ENCODE measurements around the gene MFAP5. TPM values are rescaled to one million over a fixed set of nuclear protein-coding genes. Genes with fewer than 3 reads are reported as not detected.

Gene MFAP5
- total and polyA plus RNA-seq, 2 of the 4 experiments (the other 2 are of a cell fraction), result 0.90 to 1.9 TPM

DNA sequence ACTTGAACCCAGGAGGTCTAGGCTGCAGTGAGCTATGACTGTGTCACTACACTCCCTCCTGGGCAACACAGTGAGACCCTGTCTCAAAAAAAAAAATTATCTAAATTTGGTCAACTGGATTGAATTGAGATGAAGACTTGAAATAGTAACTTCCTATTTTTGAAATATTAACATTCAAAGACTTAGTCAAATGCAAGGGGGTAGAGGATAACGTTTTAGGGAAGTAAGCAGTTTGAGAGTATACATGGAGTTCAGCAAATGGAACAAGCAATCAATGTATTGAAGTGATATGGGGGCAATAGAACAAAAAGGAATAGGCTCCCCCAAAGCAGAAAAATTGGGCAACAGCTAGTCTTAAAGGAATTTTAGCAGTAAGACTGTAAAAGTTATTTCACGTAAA lies 4.6 kb upstream of the MFAP5 start:
- Histone ChIP-seq H3K4me2 (ENCODE audit: low read depth, low read length) (no peak overlapping the region), H2BK5ac (ENCODE audit: low read depth, low read length, poor library complexity, severe bottlenecking) (no peak overlapping the region), H3K27ac (ENCODE audit: insufficient read depth, low read length) (no peak overlapping the region), H3K56ac (ENCODE audit: extremely low read depth, insufficient read depth, low read length) (no peak overlapping the region), H4K5ac (ENCODE audit: low read depth, low read length) (no peak overlapping the region), H3K9me3 (ENCODE audit: control insufficient read depth, insufficient read depth, low read length) (no peaks in the 10 kb centered on the region), H3K4ac (ENCODE audit: low read depth, low read length) (no peak overlapping the region), H2BK20ac (ENCODE audit: low read depth, low read length) (no peak overlapping the region), H3K36me3 (ENCODE audit: control insufficient read depth, insufficient read depth, low read length) (no peaks in the 10 kb centered on the region), H3K23ac (ENCODE audit: low read depth, low read length) (no peak overlapping the region), H3K9me1 (ENCODE audit: insufficient read depth, low read length) (no peaks in the 10 kb centered on the region), H2BK15ac (ENCODE audit: low read depth, low read length) (no peak overlapping the region), H2BK120ac (ENCODE audit: low read depth, low read length) (no peak overlapping the region), H3K4me3 (ENCODE audit: insufficient read depth, low read depth, low read length) (no peak overlapping the region), H3K14ac (replicated peaks; ENCODE audit: low read depth, low read length) (no peak overlapping the region), H4K8ac (ENCODE audit: low read depth in 2 of 2, low read length in 2 of 2) (no peak overlapping the region), H3K4me1 (ENCODE audit: control insufficient read depth, insufficient read depth, low read length) (no peaks in the 10 kb centered on the region), H2AK9ac (replicated peaks; ENCODE audit: low read depth, low read length, poor library complexity) (no peak overlapping the region), H2AK5ac (ENCODE audit: low read depth, low read length) (no peak overlapping the region), H3K27me3 (ENCODE audit: control insufficient read depth, insufficient read depth, low read length) (peaks cover 7% of the 10 kb centered on the region), H3K79me1 (ENCODE audit: low read depth in 1 of 2, low read length in 2 of 2) (no peaks in the 10 kb centered on the region), H4K20me1 (ENCODE audit: insufficient read depth, low read length) (no peaks in the 10 kb centered on the region), H4K91ac (ENCODE audit: insufficient read depth, low read depth, low read length) (no peak overlapping the region), H3K9ac (ENCODE audit: low read depth, low read length) (no peak overlapping the region), H3K18ac (ENCODE audit: low read depth, low read length) (no peak overlapping the region), H2AFZ (replicated peaks; ENCODE audit: low read length, poor library complexity) (no peak overlapping the region)
- no TSS peak for BruUV-seq (replicated peaks)
- in situ Hi-C loops (cut with MboI; ENCODE audit: low sequenced_read_pairs), result no loop called here
- WGBS, 2 experiments (ENCODE audit: extremely low coverage in 2 of 2, insufficient read length in 1 of 2), result no CpG with 5 or more reads among the region's 2 CpGs
- ChIA-PET CTCF (no interaction called here), POLR2A (ENCODE audit: unreplicated experiment) (no interaction called here)
- intact Hi-C loops (cut with micrococcal nuclease), result no loop called here
- DNase-seq (no peak), ATAC-seq (ENCODE audit: low read depth) (no peak)
- TF ChIP-seq MAFK (IDR thresholded peaks at IDR 0.05; ENCODE audit: low read depth, low read length) (no peak), FOS (IDR thresholded peaks at IDR 0.05; ENCODE audit: low read depth, low read length) (no peak), CEBPB (IDR thresholded peaks at IDR 0.05; ENCODE audit: low read depth, low read length) (no peak), MXI1 (IDR thresholded peaks at IDR 0.05; ENCODE audit: borderline replicate concordance, low read depth, low read length) (no peak), BHLHE40 (IDR thresholded peaks at IDR 0.05; ENCODE audit: low read depth, low read length) (no peak), MAZ (IDR thresholded peaks at IDR 0.05; ENCODE audit: borderline replicate concordance, low read depth, low read length) (no peak), CHD1 (IDR thresholded peaks at IDR 0.05; ENCODE audit: low read depth, low read length) (no peak), RCOR1 (IDR thresholded peaks at IDR 0.05; ENCODE audit: insufficient replicate concordance, low read length) (no peak)
- TF ChIP-seq, protein P1, sequence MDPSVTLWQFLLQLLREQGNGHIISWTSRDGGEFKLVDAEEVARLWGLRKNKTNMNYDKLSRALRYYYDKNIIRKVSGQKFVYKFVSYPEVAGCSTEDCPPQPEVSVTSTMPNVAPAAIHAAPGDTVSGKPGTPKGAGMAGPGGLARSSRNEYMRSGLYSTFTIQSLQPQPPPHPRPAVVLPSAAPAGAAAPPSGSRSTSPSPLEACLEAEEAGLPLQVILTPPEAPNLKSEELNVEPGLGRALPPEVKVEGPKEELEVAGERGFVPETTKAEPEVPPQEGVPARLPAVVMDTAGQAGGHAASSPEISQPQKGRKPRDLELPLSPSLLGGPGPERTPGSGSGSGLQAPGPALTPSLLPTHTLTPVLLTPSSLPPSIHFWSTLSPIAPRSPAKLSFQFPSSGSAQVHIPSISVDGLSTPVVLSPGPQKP (IDR thresholded peaks at IDR 0.05; ENCODE audit: borderline replicate concordance, low read depth, low read length), result no peak
- TF ChIP-seq, protein P2, sequence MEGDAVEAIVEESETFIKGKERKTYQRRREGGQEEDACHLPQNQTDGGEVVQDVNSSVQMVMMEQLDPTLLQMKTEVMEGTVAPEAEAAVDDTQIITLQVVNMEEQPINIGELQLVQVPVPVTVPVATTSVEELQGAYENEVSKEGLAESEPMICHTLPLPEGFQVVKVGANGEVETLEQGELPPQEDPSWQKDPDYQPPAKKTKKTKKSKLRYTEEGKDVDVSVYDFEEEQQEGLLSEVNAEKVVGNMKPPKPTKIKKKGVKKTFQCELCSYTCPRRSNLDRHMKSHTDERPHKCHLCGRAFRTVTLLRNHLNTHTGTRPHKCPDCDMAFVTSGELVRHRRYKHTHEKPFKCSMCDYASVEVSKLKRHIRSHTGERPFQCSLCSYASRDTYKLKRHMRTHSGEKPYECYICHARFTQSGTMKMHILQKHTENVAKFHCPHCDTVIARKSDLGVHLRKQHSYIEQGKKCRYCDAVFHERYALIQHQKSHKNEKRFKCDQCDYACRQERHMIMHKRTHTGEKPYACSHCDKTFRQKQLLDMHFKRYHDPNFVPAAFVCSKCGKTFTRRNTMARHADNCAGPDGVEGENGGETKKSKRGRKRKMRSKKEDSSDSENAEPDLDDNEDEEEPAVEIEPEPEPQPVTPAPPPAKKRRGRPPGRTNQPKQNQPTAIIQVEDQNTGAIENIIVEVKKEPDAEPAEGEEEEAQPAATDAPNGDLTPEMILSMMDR (conservative IDR thresholded peaks at IDR 0.05; ENCODE audit: low read depth, low read length), result no peak
- dilution Hi-C loops (cut with HindIII; ENCODE audit: low sequenced_read_pairs, unreplicated experiment), result no loop called here
